A673 (cell line): ENCODE data around the gene EPN1.

ENCODE experiments used
- CTCF ChIP-seq: fragments of 300-800, 200-600 bp; sonication (generic); conservative IDR thresholded peaks from 2 replicates; pipeline ENCODE4 v1.5.1; 2017; ENCODE audit warnings: low read depth, mild to moderate bottlenecking, antibody characterized with exemption, low read length, moderate library complexity, mixed read lengths
- EZH2 ChIP-seq: fragments of 200-600 bp; sonication (generic); IDR thresholded peaks from 2 replicates; pipeline ENCODE4 v1.6.1; 2017; ENCODE audit warnings: borderline replicate concordance, low read depth, mild to moderate bottlenecking, mixed read lengths, antibody characterized with exemption, low read length; ENCODE audit not compliant: poor library complexity, severe bottlenecking

GRCh38 chr19:55712804-55713631, 38.0 kb downstream of the EPN1 start:
- no peak for TF ChIP-seq CTCF
- TF ChIP-seq EZH2, result no peak
